ENCODE results near the gene LNP1. TPM values are rescaled to one million over a fixed set of nuclear protein-coding genes. Genes with fewer than 3 reads are reported as not detected.

LNP1 gene
- total RNA-seq, 1 donor from 2014 or later, result 1.9 TPM

GRCh38 chr3:100386437-100387074 is 14.8 kb upstream of the LNP1 start:
- Histone ChIP-seq H3K4me3 (no peak overlapping the region), H3K36me3 (peaks cover 44% of the 10 kb centered on the region), H3K9me3 (no peaks in the 10 kb centered on the region), H3K27ac (no peak overlapping the region), H3K4me1 (no peaks in the 10 kb centered on the region), H3K27me3 (no peaks in the 10 kb centered on the region)
- ATAC-seq (no peak), DNase-seq (no peak)
- intact Hi-C loops (cut with DNase I), result no loop called here
- TF ChIP-seq, protein P1, sequence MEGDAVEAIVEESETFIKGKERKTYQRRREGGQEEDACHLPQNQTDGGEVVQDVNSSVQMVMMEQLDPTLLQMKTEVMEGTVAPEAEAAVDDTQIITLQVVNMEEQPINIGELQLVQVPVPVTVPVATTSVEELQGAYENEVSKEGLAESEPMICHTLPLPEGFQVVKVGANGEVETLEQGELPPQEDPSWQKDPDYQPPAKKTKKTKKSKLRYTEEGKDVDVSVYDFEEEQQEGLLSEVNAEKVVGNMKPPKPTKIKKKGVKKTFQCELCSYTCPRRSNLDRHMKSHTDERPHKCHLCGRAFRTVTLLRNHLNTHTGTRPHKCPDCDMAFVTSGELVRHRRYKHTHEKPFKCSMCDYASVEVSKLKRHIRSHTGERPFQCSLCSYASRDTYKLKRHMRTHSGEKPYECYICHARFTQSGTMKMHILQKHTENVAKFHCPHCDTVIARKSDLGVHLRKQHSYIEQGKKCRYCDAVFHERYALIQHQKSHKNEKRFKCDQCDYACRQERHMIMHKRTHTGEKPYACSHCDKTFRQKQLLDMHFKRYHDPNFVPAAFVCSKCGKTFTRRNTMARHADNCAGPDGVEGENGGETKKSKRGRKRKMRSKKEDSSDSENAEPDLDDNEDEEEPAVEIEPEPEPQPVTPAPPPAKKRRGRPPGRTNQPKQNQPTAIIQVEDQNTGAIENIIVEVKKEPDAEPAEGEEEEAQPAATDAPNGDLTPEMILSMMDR (IDR thresholded peaks at IDR 0.05), result no peak

GRCh38 chr3:100389025-100389424 is 12.3 kb upstream of the LNP1 start:
- DNase-seq, result no peak
- Histone ChIP-seq H3K4me1 (no peaks in the 10 kb centered on the region), H3K4me3 (no peak overlapping the region), H3K36me3 (peaks cover 26% of the 10 kb centered on the region), H3K27ac (no peak overlapping the region), H3K9me3 (no peaks in the 10 kb centered on the region), H3K27me3 (no peaks in the 10 kb centered on the region)
- TF ChIP-seq, protein P1 (IDR thresholded peaks at IDR 0.05), result no peak
- intact Hi-C loops (cut with DNase I), result no loop called here
- ATAC-seq, result no peak

GRCh38 chr3:100395679-100396431 is 5.5 kb upstream of the LNP1 start:
- TF ChIP-seq, protein P1 (IDR thresholded peaks at IDR 0.05), result no peak
- H3K4me3 ChIP-seq, result no peak overlapping the region
- no peaks in the 10 kb centered on the region for H3K36me3 ChIP-seq
- H3K9me3 ChIP-seq, result no peaks in the 10 kb centered on the region
- no peak for ATAC-seq
- H3K4me1 ChIP-seq, result peaks cover 24% of the 10 kb centered on the region
- no peak for DNase-seq
- no peak overlapping the region for H3K27ac ChIP-seq
- no peaks in the 10 kb centered on the region for H3K27me3 ChIP-seq
- intact Hi-C loops (cut with DNase I), result no loop called here

GRCh38 chr3:100396967-100397366 is 4.4 kb upstream of the LNP1 start:
- Histone ChIP-seq H3K36me3 (no peaks in the 10 kb centered on the region), H3K9me3 (no peaks in the 10 kb centered on the region), H3K4me1 (peaks cover 24% of the 10 kb centered on the region), H3K27me3 (no peaks in the 10 kb centered on the region), H3K27ac (no peak overlapping the region), H3K4me3 (no peak overlapping the region)
- TF ChIP-seq, protein P1 (IDR thresholded peaks at IDR 0.05), result no peak
- intact Hi-C loops (cut with DNase I), result no loop called here
- ATAC-seq (no peak), DNase-seq (no peak)

DNA sequence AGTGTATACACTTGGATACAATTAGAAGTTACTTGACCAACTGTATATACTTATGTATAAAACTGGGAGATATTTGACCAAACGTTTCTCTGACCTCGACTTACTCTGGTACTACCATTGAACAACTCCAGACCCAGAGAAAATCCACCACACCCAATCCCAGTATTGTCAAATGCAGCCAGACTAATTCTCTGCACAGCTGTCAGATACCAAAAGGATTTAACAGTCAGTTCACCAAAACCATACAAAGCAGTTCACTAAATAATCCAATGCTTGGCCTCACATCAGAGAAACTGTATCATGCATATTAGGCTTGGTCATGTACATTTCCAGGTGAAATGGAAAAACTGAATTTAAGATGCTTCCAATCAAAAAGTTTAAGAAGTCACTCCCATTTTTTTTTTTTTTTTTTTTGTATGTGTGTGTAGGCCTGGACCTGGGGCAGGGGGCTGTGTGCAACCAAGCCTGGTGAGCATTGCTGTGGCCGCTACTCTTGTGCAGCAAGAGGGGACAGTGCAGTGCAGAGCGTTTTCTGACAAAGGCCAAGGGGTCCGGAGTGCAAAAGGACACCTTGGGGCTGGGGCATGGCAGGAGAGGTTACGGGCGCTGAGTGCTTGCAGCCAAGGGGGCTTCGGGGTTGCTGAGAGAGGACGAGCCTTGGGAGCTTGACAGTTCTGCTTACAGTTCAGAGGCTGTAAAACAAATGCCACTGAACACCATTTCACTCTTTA is 1.8 kb upstream of the LNP1 start:
- Histone ChIP-seq H3K36me3 (no peaks in the 10 kb centered on the region), H3K27ac (peak overlapping the region; percentile 94), H3K4me1 (peaks cover 44% of the 10 kb centered on the region), H3K27me3 (no peaks in the 10 kb centered on the region), H3K9me3 (no peaks in the 10 kb centered on the region), H3K4me3 (peak overlapping the region; percentile 98)
- DNase-seq, result no peak
- intact Hi-C loops (cut with DNase I), result no loop called here
- TF ChIP-seq, protein P1 (IDR thresholded peaks at IDR 0.05), result no peak
- no peak for ATAC-seq
